HG02840 (cell line): ENCODE measurements around the gene MAP3K5.
"Not testable (repeated sequence)": the region's sequence is repeated elsewhere in the genome, so short reads cannot be mapped to it uniquely, and the experiment has no call there.

ENCODE experiments used
- ATAC-seq: cut with Tn5 transposase; IDR thresholded peaks from one replicate; pipeline ENCODE4 v1.9.1; 2021; ENCODE audit warnings: mild to moderate bottlenecking, moderate library complexity, moderate number of reproducible peaks; ENCODE audit not compliant: unreplicated experiment, low FRiP score

MAP3K5 gene

DNA sequence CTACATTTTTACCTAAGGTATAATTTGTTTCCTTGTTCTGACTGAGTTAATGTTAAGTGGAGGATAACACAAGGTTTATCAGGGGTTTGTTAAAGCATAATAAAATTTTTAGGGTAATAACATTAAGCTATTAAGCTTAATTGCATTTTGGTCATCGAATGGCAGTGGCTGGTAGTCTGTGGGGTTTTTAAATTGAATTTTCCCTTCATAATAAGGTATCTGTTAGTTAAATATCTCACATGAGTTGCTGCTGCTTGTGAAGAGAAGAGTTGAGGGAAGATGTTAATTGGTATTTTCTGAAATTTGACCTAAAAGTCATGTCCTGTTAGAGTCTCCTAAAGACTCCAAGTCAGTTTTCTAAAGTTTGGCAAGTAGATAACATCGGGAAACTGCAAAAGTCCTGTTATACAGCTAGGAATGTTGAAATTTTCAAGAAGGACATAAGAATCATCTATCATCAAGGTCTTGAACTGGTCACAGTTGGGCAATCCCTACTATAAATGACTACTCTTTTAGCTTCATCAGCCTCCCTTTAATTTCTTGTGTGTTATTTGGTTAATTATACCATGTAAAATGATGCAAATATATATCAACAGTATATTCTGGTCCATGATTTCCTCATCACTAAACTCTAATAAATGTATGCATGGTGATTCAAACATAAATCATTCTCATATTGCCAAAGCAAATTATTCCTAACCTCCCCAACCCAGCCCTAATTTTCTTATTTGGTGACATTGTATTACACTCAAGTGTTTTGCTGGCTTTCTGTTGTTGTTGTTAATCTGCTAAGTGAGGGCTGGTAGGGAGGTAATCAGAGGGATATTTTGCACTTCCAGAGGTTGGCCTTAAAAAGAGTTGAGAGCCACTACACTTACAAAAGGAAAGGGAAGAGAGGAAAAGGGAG is 64.0 kb downstream of the MAP3K5 start:
- ATAC-seq, result no peak

DNA sequence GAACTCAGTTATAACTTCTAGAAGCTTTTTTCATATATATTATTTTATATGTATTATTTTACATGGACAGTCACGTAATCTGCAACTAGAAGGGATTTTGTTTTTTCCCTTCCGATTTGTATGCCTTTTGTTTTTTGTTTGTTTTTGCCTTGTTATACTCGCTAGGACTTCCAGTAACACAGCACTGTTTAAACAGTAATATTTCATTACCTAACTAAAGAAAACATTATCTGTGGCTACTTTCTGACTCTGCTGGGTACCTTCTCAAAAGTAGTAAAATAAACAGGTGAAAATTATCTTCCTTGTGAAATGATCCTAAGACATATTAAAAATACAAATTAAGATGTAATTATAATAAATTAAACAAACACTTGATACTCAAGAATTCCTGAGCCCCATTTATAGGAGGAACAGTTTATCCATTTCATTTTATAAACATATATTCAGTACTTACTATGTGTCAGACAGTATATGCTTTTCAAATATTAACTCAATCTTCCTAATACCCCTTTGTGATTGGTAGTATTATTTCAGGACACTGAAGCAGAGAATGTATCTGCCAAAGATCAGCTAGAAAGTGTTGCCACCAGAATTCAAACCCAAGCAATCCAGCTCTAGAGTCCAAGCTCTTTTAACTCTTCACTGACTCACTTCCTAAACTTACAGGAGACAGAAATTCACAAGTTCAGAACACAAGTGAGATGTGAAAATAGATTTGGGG is 65.3 kb downstream of the MAP3K5 start:
- no peak for ATAC-seq

DNA sequence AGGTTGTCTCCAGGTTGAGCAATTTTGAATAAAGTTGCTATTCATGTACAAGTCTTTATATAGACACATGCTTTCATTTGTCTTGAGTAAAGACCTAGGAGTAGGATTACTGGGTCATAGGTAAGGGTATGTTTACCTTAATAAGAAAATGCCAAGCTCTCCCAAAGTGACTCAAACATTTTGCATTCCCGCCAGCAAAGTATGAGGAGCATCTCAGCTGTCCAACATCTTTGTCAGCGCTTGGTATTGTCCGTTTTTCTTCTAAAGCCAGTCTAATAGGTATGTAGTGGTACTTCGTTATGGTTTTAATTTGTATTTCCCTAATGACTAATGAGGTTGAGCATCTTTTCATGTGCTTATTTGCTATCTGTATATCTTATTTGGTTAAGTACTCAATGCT is 67.2 kb downstream of the MAP3K5 start:
- no peak for ATAC-seq

DNA sequence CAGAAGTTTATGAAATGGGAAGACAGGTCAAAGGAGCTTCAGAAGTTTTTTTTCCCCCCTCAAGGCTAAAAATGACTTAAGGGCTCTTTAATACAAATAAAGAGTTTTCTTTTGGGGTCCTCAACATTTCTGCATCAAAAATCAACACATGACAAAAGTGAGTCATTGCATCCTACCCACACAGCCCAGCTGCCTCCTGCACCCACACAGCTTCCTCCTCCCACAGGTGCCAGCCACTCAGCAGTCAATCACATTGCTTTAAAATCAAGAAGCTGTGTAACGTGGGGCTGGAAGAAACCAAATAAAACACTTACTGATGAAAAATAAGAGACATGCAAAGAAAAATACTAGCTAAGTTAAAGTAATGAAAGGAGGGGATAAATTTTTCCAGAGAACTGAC is 68.5 kb downstream of the MAP3K5 start:
- no peak for ATAC-seq

DNA sequence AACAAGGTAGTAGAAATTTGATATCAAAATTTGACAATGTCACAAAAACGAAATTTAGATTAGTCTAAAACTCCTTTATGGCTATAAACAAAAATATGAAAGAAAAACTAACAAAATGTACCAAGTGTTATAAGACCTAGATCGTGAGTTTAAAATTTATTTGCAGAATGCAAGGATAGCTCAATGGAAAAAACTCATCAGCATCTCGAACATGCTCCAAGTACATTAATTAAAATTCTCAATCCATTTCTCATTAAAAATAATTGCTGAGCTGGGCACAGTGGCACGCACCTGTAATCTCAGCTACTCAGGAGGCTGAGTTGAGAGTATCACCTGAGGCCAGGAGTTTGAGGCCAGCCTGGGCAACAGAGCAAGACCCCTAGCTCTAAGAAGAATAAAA is 70.8 kb downstream of the MAP3K5 start:
- no peak for ATAC-seq

DNA sequence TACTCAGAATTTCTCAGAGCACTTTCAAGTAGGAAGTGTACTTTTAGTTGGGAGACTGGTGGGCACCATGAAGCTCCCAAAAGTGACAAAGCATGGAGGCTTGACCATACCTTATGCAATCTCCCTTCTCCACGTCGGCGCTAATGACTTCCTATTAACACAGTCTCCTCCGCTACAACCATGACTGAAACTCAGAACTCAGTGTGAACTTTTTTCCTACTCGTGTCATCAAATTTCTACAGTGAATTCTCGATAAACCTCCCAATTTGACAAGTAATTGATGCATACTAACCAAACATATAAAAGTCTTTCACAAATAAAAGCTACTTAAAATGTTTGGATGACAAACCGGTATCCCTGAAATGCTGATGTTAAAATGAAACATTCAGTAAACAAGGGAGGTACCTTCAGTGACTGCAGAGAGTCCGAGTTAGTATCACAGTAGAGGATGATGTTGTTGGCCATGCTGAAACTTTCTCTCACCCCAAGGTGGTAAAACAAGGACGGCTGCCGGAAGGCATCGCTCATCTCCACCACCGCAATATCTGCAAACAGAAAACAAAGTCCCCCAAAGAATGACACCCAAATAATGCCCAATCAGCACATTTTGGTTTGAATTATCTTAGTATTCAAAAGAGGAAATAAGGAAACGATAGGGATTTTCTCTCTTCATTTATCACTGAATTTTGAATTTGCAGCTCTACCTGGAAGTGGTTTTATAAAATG is 72.1 kb downstream of the MAP3K5 start:
- no peak for ATAC-seq

DNA sequence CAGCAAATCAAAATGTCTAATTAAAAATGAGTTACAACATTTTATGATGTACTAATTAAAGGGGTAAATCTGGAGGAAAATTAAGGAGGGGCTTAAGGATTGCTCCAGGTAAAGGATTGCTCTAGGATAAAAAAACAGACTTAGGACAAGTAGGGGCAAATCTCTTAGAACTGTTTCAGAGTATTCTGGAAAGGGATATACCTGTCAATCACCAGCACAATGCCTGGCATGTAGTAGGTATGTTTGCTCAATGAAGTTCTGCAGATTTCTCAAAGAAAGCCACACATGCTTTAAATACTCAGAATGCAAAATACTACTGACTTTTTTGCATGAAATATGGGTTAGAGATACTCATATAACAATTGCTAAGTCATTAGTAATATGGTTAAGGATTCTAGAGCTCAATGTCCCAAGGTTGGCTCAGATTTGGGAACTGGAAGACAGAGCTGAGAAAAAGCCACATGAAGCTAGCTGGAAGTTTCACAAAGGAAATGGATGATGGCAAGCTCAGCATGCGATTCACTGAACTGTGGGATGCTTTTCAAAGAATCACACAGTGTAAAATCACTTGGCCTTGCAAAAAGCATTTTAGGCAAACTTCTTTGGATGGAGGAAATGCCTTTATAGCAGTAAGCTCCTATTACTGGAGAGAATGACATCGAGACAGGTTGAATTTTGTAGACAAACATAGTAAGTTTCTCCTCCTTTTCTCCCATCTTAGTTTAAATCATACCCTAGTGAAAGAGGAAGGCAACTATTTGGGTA is 72.8 kb downstream of the MAP3K5 start:
- ATAC-seq, result no peak

DNA sequence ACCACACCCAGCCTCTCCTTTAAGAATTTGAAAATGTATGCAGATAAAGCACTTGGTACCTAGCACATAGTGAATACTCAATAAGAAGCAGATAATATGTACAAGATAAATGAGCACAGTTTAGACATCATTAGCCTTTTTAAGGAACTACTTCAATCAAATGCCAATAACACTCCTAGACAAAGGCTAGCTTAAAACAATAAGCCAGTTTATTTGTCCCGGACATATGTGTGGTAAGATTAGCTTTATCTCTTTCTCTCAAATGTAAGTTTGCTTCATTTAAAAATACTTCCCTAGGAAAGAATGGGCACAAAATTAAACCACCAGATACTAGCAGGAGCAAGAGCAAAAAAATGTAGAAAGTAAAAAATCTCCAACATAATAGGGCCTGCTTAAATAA is 73.8 kb downstream of the MAP3K5 start:
- ATAC-seq, result no peak

DNA sequence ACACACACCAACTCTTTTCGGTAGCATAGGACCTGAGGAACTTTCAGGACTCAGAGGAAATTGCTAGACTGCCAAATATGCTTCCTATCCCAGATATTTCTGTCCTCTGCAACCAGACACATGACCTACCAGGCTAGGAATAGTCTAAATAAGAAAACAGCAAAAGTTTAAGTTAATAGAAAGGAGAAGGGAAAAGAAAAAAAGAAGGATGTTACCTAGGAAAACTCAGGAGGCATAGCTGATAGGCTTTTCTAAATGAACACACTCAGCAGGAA is 74.6 kb downstream of the MAP3K5 start:
- no peak for ATAC-seq

DNA sequence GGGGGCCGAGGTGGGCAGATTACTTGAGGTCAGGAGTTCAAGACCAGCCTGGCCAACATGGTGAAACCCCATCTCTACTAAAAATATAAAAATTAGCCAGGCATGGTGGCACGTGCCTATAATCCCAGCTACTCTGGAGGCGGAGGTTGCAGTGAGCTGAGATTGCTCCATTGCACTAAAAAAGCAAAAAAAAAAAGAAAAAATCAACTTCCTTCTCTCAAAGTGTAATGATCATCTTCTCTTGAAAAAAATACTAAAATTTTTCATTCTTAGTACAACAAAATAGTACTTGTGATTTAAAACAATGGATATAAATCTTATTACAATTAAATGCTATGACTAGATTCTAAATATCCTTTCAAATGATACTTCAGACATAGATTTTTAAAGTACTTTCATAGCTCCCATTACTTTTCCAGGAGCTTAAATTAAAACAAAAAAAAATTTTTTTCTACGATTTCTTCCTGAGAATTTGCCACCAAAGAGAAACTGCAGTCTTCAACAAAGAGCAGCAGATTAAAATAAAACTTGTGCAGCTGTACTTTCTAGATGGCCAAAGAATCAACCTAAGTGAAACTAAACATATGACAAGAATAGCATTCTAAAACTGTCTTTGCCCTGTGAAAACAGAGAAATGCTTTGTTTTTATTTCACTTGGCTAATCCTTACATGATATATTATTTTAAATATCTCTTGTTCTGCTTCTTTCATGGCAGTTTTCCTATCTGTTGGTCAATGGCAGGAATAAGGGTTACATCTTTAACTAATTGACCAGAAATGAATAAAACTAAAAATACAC is 75.2 kb downstream of the MAP3K5 start:
- ATAC-seq, result no peak

DNA sequence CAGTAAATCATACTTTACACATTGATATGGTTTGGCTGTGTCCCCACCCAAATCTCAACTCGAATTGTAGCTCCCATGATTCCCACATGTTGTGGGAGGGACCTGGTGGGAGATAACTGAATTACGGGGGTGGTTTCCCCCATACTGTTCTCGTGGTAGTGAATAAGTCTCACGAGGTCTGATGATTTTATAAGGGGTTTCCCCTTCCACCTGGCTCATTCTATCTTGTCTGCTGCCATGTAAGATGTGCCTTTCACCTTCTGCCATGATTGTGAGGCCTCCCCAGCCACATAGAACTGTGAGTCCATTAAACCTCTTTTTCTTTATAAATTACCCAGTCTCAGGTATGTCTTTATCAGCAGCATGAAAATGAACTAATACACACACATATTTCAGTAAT is 79.6 kb downstream of the MAP3K5 start:
- ATAC-seq, result not testable (repeated sequence)

DNA sequence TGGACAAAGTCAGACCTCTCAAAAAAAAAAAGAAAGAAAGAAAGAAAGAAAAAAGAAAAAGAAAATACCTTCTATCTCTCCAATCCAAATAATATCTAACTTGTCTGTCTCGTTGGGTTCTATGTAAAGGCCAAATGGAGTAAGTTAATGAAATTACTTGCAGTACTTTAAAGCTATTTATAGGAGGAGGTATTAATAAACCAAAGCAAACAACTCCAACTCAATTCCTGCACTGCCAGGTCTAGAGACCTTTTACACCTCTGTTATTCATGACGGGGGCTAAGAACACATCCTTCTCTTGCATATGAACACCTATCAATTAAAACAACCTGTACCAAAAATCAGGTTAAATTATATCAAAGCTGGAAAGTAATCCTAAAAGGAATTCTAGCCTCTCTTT is 80.6 kb downstream of the MAP3K5 start:
- ATAC-seq, result no peak

DNA sequence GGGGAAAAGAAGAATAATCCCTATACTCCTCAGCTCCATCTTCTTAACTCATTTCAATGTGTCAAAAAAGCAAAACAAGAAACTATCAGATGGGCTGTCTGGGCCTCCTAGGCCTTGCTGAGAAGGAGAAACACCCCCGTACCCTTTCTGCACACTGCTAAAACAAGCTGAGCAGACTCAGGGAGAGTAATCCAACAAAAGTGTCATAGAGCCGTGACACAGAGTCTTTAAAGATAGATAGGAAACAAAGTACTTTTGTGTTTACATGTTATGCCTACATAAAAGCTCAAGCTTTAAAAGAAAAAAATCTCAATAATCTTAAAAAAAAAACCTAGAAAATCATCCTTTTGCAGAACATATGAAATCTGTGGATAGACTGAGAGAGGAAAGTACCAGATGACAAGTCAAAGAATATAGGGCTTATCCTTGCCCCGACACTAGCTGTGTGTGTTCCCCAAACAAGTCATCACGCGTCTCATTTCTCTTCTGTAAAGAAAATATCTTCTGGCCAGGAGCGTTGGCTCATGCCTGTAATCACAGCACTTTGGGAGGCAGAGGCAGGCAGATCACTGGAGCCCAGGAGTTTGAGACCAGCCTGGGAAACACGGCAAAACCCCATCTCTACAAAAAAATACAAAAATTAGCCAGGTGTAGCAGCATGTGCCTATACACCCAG is 81.3 kb downstream of the MAP3K5 start:
- ATAC-seq, result no peak

DNA sequence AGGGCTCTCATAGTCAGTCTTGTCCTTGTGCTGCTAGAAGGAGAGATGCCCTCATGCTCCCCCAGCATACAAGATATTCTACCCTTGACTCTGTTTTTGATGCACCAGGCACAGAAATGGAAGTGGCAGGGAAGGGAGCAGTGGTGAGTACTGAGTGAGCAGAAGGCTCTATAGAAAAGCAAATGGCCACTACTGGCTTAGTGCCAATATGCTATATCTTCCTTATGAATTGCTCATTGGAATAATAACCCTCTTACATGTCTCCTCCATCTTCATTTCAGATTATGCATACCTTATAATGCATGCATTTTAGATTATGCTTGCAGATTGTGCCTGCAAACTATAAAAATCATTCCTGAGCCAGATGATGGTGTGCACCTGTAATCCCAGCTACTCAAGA is 82.8 kb downstream of the MAP3K5 start:
- no peak for ATAC-seq

DNA sequence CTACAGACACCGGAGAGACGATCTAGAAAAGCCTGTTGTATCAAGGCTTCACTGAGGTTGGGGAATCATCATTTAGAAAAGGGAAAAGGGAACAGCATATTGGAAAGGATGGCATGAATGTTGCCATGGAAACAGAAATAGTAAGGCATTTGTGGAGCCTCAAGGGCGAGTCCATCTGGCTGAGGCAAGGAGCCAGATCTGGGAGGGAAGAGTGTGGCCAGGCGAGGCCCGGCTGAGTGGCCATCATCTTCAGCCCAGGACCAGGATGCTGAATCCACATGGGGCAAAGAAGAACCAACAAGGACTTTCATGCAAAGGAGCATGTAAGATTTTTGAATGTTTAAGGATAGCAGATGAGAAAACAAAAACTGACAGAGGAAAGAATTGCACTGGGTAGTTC is 85.8 kb downstream of the MAP3K5 start:
- ATAC-seq, result no peak

DNA sequence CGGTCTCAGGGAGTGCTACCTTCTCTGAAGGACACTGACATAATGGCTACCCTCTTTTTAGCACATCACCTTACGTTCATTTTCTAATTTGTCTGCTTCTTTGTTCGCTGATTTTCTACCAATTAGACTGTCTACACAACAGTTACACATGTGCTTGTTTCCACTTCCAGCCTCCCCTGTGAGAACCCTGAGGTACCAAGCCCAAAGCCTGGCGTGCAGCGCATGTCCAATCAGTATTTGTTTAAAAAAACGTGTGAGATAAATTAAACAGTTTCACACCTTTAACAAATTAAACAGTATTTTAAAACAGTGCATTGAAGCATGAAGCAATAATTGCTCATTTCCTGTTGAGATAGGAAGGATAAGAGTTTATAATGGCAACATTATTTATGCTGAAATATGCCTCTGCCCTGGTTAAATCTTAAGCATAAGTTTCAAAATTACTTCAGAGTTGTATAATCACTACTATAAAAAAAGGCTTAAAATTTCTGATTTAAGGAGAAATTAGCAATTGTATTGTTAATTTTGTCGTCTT is 88.9 kb downstream of the MAP3K5 start:
- no peak for ATAC-seq

DNA sequence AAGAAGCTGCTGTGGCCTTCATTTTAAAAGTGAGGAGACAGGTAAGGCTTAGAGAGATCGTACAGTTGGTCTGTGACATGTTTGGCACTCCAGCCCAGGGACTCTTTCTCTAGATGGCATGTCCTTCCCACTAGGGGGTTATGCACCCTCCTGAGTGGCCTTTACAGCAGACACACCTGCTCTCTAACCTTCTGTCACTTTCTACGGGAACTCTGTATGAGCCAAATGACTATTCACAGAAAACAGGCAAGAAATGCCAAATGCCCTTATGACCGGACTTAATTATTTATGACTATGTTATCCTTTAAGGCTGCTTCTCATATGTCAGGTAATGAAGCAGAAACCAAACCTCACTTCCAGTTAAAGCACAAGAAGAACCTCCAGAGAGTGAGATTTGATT is 91.2 kb downstream of the MAP3K5 start:
- ATAC-seq, result no peak

DNA sequence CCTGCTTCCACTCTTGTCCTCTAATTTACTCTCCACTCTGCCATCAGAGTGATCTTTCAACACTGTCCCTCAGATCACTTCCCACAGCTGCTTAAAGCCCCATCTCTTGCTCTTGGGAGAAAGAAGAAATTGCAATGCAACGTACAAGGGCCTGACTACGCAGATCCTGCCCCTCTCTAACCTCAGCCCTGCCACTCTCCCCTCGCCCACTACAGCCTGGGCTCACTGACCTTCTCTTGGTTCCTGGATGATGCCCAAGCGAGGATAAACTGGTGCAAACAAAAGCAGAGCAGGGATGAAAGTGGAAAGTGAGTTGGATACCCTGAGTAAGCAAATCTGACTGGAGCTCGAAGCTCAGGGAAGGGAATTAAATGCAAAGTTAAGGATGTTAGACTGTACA is 92.9 kb downstream of the MAP3K5 start:
- ATAC-seq, result no peak

DNA sequence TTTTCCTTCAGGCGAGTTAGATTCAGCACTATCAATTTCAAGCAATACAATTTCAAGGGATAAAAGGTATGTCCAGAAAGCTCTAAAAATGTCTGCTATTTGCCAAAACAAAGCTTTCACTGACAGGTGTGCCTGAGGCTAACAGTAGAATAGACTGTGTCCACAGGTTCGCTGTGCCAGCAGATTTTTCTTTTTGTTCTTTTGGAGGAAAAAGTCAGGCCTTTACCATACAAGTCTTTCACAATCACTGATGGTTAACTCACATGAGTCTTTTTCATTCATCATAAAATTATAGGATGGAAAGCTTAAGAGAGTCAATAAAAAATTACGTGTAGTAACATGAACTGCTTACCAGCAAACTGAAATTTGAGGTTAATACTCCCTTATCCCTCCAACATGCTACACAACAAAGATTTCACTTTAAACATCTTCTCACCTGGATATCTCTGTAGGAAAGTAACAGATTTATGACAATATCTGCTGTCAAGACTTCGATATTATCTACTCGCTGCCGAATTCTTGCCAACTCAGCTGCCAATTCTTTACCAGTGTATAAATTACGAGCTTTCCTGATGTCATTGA is 95.4 kb downstream of the MAP3K5 start:
- no peak for ATAC-seq
